ENCODE results near the gene MRPL55.

DNA sequence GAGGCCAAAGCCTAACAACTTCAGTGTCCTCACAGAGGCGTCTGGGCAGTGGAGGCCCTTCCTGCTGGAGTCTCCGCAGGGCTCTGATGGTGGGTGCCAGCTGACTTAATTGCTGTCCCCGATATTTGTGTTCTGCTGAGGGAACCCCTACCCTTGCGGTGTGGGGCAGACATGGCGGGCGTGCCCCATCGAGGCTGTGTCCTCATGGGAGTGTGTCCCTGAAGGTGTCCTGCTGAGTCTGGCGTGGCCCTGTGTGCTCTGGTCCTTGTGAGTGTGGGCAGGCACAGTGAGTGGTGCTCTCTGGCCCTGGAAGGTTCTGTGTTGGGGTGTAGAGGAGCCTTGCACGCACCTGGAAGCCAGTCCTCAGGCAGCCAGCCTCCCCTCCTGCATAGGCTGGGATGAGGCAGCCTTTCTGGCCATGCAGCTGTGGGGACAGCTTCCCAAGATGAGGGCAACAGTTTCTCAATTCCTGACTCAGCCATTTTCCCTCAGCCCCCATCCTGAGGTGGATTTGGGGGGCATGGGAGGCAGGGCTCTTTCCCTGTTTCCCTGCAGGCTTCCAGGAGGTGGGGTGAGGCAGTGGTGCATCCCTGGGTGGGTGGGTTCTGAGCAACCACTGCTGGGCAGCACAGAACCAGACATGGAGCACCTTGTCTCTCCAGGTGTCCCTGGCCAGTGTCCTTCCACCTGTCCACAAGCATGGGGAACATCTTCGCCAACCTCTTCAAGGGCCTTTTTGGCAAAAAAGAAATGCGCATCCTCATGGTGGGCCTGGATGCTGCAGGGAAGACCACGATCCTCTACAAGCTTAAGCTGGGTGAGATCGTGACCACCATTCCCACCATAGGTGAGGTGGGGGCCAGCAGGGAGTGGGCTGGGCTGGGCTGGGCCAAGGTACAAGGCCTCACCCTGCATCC is 12.4 kb downstream of the MRPL55 start:
- TF ChIP-seq EZH2 (IDR thresholded peaks at IDR 0.05; ENCODE audit: insufficient read depth, poor library complexity, severe bottlenecking) (no peak), EZH2phosphoT487 (IDR thresholded peaks at IDR 0.05; ENCODE audit: insufficient read depth, low read depth) (no peak)
